Eye (tissue), 1 donor: ENCODE measurements around the gene KCNQ5.
"Not testable (repeated sequence)": the region's sequence is repeated elsewhere in the genome, so short reads cannot be mapped to it uniquely, and the experiment has no call there.

ENCODE experiments used
- DNase-seq: peaks from one replicate; pipeline ENCODE4 v3.0.0-alpha.2; 2015

Gene KCNQ5

GRCh38 chr6:72963946-72964345, 342.1 kb downstream of the KCNQ5 start:
- DNase-seq, result no peak

- no peak for DNase-seq
These were observed 344.9 kb downstream of the KCNQ5 start for GRCh38 chr6:72966628-72967280.

- no peak for DNase-seq
These were observed 345.5 kb downstream of the KCNQ5 start for GRCh38 chr6:72967329-72967728.

- no peak for DNase-seq
These were observed 346.8 kb downstream of the KCNQ5 start for GRCh38 chr6:72968704-72969103.

- DNase-seq, result no peak
These were observed 347.8 kb downstream of the KCNQ5 start for GRCh38 chr6:72969666-72970065.

- no peak for DNase-seq
These were observed 350.7 kb downstream of the KCNQ5 start for GRCh38 chr6:72972579-72972978.

- DNase-seq, result no peak
These were observed 352.4 kb downstream of the KCNQ5 start for GRCh38 chr6:72974276-72974675.

- DNase-seq, result no peak
These were observed 353.5 kb downstream of the KCNQ5 start for GRCh38 chr6:72975352-72975752.

GRCh38 chr6:72976484-72976883, 354.6 kb downstream of the KCNQ5 start:
- no peak for DNase-seq

- no peak for DNase-seq
These were observed 355.2 kb downstream of the KCNQ5 start for GRCh38 chr6:72977114-72977513.

GRCh38 chr6:72978808-72979207, 356.9 kb downstream of the KCNQ5 start:
- DNase-seq, result not testable (repeated sequence)

- not testable (repeated sequence) for DNase-seq
These were observed 362.4 kb downstream of the KCNQ5 start for GRCh38 chr6:72984189-72984831.

- DNase-seq, result no peak
These were observed 363.3 kb downstream of the KCNQ5 start for GRCh38 chr6:72984981-72985665.

GRCh38 chr6:72987301-72987700, 365.4 kb downstream of the KCNQ5 start:
- no peak for DNase-seq

- peak; percentile 24 for DNase-seq
These were observed 378.1 kb downstream of the KCNQ5 start for GRCh38 chr6:72999995-73000394.

GRCh38 chr6:73000460-73000859, 378.6 kb downstream of the KCNQ5 start:
- DNase-seq, result no peak

- no peak for DNase-seq
These were observed 380.7 kb downstream of the KCNQ5 start for GRCh38 chr6:73002588-73002987.

GRCh38 chr6:73003302-73003701, 381.4 kb downstream of the KCNQ5 start:
- DNase-seq, result no peak

- no peak for DNase-seq
These were observed 382.4 kb downstream of the KCNQ5 start for GRCh38 chr6:73004231-73004630.

- no peak for DNase-seq
These were observed 383.0 kb downstream of the KCNQ5 start for GRCh38 chr6:73004861-73005260.

GRCh38 chr6:73006146-73006545, 384.3 kb downstream of the KCNQ5 start:
- DNase-seq, result no peak

GRCh38 chr6:73011945-73012344, 390.1 kb downstream of the KCNQ5 start:
- no peak for DNase-seq

- DNase-seq, result no peak
These were observed 395.6 kb downstream of the KCNQ5 start for GRCh38 chr6:73017476-73017875.

GRCh38 chr6:73024598-73024997, 402.7 kb downstream of the KCNQ5 start:
- no peak for DNase-seq
